Upper lobe of right lung (tissue), 1 donor: ENCODE data around the gene ERAP2. TPM values are rescaled to one million over a fixed set of nuclear protein-coding genes. Genes with fewer than 3 reads are reported as not detected.
A peak's percentile ranks its signal among the peaks of the same experiment; 100 is the strongest.

Experiments
- ATAC-seq: fragments of 200-7000 bp; cut with Tn5 transposase; one replicate; pipeline ENCODE4 v1.9.1; 2020; ENCODE audit warnings: mild to moderate bottlenecking, moderate library complexity
- DNase-seq: peaks from one replicate; pipeline ENCODE4 v3.0.0-alpha.2; 2020
- H3K27ac ChIP-seq: fragments of 200-600 bp; one replicate; pipeline ENCODE4 v1.8.0; 2022
- H3K27me3 ChIP-seq: fragments of 200-600 bp; one replicate; pipeline ENCODE4 v1.8.0; 2022; ENCODE audit warnings: mild to moderate bottlenecking
- H3K36me3 ChIP-seq: fragments of 200-600 bp; one replicate; pipeline ENCODE4 v1.8.0; 2022
- H3K4me1 ChIP-seq: fragments of 200-600 bp; one replicate; pipeline ENCODE4 v1.8.0; 2022
- H3K4me3 ChIP-seq: fragments of 200-600 bp; one replicate; pipeline ENCODE4 v1.8.0; 2022; ENCODE audit warnings: mild to moderate bottlenecking
- H3K9me3 ChIP-seq: fragments of 200-600 bp; one replicate; pipeline ENCODE4 v1.8.0; 2022
- intact Hi-C: fragments of 100-400 bp; cut with DNase I; formaldehyde crosslinking; loops from one replicate; pipeline ENCODE4 v1.11.0; 2022
- total RNA-seq: library from RNA; stranded (reverse); fragmentation: NEBNext Ultra II Directional; extraction: Animal tissue kit (Norgen Biotek cat#: 25700); gene quantifications from one replicate; pipeline ENCODE4 v1.2.1, GENCODE V29; 2021
- TF ChIP-seq, protein P1 (sequence below): fragments of 200-600 bp; IDR thresholded peaks from one replicate; pipeline ENCODE4 v1.8.0; 2022; ENCODE audit warnings: antibody characterized with exemption
- donor health status: DM: no; HTN: yes; CAD: no; lungs with severe emphysema.

ERAP2 gene
- total RNA-seq, 1 donor from 2014 or later = 26.9 TPM

DNA sequence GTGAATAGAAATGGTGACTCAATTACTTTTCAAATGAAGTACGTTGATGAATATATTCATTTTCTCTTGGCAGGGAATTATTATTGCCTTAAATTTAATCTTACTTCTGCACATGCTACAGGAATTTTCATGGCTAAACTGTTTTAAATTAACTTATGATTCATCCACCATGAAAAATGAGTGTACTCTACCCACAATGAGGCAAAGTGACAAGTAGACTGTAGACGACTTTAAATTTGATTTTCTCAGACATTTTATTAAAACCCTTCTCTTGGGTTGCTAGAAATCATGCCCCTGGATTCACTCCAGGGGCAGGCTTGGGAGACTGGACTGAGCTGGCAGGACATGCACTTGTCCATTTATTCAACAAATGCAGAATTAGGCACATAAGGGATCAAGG is 23.5 kb upstream of the ERAP2 start:
- intact Hi-C loops = no loop called here
- TF ChIP-seq, protein P1, sequence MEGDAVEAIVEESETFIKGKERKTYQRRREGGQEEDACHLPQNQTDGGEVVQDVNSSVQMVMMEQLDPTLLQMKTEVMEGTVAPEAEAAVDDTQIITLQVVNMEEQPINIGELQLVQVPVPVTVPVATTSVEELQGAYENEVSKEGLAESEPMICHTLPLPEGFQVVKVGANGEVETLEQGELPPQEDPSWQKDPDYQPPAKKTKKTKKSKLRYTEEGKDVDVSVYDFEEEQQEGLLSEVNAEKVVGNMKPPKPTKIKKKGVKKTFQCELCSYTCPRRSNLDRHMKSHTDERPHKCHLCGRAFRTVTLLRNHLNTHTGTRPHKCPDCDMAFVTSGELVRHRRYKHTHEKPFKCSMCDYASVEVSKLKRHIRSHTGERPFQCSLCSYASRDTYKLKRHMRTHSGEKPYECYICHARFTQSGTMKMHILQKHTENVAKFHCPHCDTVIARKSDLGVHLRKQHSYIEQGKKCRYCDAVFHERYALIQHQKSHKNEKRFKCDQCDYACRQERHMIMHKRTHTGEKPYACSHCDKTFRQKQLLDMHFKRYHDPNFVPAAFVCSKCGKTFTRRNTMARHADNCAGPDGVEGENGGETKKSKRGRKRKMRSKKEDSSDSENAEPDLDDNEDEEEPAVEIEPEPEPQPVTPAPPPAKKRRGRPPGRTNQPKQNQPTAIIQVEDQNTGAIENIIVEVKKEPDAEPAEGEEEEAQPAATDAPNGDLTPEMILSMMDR = no peak

DNA sequence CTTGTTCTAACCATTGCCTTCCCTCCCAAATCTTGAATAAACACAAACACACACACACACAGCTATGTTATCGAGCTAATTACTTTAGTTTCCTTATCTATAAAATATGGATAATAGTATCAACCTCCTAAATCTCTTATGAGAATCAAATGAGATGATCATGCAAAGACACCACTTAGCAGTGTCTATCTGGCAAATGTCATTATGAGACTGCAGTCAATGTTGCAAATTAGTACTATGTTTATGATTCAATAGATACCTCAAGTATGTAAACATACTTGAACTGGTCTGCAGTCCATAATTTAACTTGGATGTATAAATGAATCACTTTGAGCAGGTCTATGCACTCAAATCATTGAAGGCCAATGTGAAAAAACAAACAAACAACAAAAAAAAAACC is 22.2 kb upstream of the ERAP2 start:
- DNase-seq (no peak), ATAC-seq (no peak)
- Histone ChIP-seq H3K4me1 (no peaks in the 10 kb centered on the region), H3K27ac (no peak overlapping the region), H3K4me3 (no peak overlapping the region), H3K9me3 (no peaks in the 10 kb centered on the region), H3K36me3 (no peaks in the 10 kb centered on the region), H3K27me3 (no peaks in the 10 kb centered on the region)
- TF ChIP-seq, protein P1 = no peak
- intact Hi-C loops = no loop called here

More for the DNA sequence above, 23.5 kb upstream of the ERAP2 start:
- Histone ChIP-seq H3K27me3 (no peaks in the 10 kb centered on the region), H3K36me3 (no peaks in the 10 kb centered on the region), H3K9me3 (no peaks in the 10 kb centered on the region), H3K27ac (no peak overlapping the region), H3K4me1 (no peaks in the 10 kb centered on the region), H3K4me3 (no peak overlapping the region)
- ATAC-seq = no peak
- no peak for DNase-seq

DNA sequence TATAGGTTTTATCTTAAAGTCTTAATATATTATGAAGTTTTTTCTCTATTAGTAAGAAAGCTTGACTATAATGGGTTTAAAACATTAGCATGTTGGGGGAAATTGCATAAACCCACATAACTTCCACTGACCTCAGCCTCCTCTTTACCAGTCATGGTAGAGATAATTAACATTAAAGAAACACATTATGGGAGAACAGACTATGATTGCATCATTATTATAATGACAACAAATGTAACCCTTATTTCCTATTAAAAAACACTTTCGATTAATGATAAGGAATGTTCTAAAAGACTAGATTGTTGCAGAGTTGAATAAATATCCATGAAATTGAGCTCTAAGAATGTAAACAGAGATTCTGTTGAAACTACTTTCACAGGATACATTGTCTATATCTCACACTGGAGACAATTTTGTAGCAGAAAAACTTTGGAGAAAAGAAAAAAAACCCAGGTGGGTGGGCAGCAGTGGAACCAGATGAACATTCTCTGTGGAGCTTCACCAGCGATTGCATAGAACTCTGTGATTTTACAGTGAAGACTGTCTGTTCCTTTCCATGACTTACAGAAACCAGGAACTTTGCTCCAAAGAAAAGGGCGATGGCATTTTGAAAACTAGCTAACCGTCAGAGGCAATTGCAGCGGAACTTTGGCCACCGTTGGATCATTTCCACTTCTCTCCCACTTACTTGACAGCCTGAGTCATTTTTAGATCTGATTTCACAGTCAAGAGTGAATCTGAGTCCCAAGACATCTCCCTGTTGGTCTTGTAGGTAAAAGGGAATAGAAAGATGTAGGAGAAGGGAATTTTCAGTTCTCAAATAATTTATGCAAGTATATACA is 21.0 kb upstream of the ERAP2 start:
- no peaks in the 10 kb centered on the region for H3K4me1 ChIP-seq
- ATAC-seq (peak; percentile 85), DNase-seq (no peak)
- peak overlapping the region; percentile 21 for H3K27ac ChIP-seq
- H3K27me3 ChIP-seq = no peaks in the 10 kb centered on the region
- no peaks in the 10 kb centered on the region for H3K36me3 ChIP-seq
- no peaks in the 10 kb centered on the region for H3K9me3 ChIP-seq
- TF ChIP-seq, protein P1 = no peak
- no peak overlapping the region for H3K4me3 ChIP-seq
- intact Hi-C loops = no loop called here

DNA sequence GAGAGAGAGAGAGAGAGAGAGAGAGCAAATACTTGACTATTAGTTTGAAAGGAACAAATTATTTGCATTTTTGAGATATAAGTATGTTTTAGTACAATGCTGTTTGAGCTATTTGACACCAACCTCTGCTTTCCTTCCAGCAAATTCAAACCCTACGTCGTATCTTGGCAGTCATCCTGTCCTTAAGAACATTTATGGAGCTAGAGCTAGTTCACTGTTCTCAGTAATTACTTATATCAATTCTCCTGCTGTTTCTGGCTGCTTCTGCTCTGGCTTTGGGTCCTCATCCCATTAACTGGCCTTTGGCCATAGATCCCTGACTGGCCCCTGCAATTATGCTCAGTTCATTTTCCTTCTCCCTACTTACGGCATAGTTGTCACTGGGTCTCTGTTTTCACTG is 19.9 kb upstream of the ERAP2 start:
- H3K4me3 ChIP-seq = no peak overlapping the region
- H3K27ac ChIP-seq = no peak overlapping the region
- intact Hi-C loops = no loop called here
- DNase-seq (no peak), ATAC-seq (no peak)
- TF ChIP-seq, protein P1 = no peak
- H3K36me3 ChIP-seq = no peaks in the 10 kb centered on the region
- no peaks in the 10 kb centered on the region for H3K4me1 ChIP-seq
- H3K27me3 ChIP-seq = no peaks in the 10 kb centered on the region
- H3K9me3 ChIP-seq = no peaks in the 10 kb centered on the region

DNA sequence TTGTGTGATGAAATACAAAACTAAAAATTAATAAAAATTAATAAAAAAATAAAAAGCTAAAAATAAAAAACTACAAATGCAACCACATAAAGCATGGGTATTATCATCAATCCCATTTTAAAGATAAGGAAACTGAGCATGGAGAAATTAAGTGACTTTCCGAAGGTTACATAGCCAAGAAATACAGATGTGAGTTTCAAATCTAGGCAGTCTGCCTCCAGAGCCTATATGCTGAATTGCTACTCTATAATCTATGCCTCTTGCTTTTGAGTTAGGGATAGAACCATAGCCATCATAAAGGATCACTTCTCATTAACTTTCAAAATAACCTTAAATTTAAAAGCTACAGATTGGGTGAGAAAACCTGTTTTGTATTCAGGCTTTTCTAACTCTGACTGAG is 18.8 kb upstream of the ERAP2 start:
- no peaks in the 10 kb centered on the region for H3K4me1 ChIP-seq

More for the DNA sequence above, 18.8 kb upstream of the ERAP2 start:
- no peak for ATAC-seq
- Histone ChIP-seq H3K36me3 (no peaks in the 10 kb centered on the region), H3K27ac (no peak overlapping the region), H3K27me3 (no peaks in the 10 kb centered on the region), H3K4me3 (no peak overlapping the region), H3K9me3 (no peaks in the 10 kb centered on the region)
- TF ChIP-seq, protein P1 = no peak
- no peak for DNase-seq
- intact Hi-C loops = no loop called here
